ENCODE data around the gene STARD7.

GRCh38 chr2:96214554-96214953 lies 5.9 kb upstream of the STARD7 start:
- no peak for TF ChIP-seq CTCF (IDR thresholded peaks at IDR 0.05; ENCODE audit: extremely low read depth in 1 of 2, insufficient read depth in 1 of 2, low read depth in 1 of 2, low read length in 2 of 2)
- no peak for TF ChIP-seq POLR2A (IDR thresholded peaks at IDR 0.05; ENCODE audit: low read depth, low read length)
- no peak for TF ChIP-seq POLR2AphosphoS5 (IDR thresholded peaks at IDR 0.05; ENCODE audit: insufficient read depth, low read depth, low read length)
- no peak for TF ChIP-seq MYC (IDR thresholded peaks at IDR 0.05; ENCODE audit: low read depth, low read length)
- TF ChIP-seq EZH2 (IDR thresholded peaks at IDR 0.05; ENCODE audit: borderline replicate concordance, low read depth, low read length, severe bottlenecking), result no peak
